ENCODE results near the gene ZFYVE16. TPM values are rescaled to one million over a fixed set of nuclear protein-coding genes. Genes with fewer than 3 reads are reported as not detected.
"Not testable (repeated sequence)": the region's sequence is repeated elsewhere in the genome, so short reads cannot be mapped to it uniquely, and the experiment has no call there.

Gene ZFYVE16
- total RNA-seq, 2 experiments from 2014 or later, result 8.0 to 10.3 TPM

- H3K27ac Mint-ChIP-seq; intact Hi-C loops (cut with micrococcal nuclease); DNase-seq; H3K27me3 Mint-ChIP-seq (ENCODE audit: low read depth); H3K4me3 Mint-ChIP-seq; H3K9me3 Mint-ChIP-seq; H3K4me1 Mint-ChIP-seq (ENCODE audit: low read depth): not testable (repeated sequence)
- CTCF ChIA-PET, result interaction anchor here (0.6 kb wide), 2 partner anchors 17 to 665 kb away, joined by 3 read pairs; no protein-coding TSS in a partner anchor
- H3K36me3 Mint-ChIP-seq (ENCODE audit: low read depth), result peaks cover 16% of the 10 kb centered on the region
Observed at GRCh38 chr5:80424365-80424764, 16.5 kb downstream of the ZFYVE16 start.

- no peak for DNase-seq
- H3K27ac Mint-ChIP-seq, result no peak overlapping the region
- no peak overlapping the region for H3K4me3 Mint-ChIP-seq
- CTCF ChIA-PET, result no interaction called here
- no peaks in the 10 kb centered on the region for H3K27me3 Mint-ChIP-seq (ENCODE audit: low read depth)
- H3K9me3 Mint-ChIP-seq, result peaks cover 1% of the 10 kb centered on the region
- intact Hi-C loops (cut with micrococcal nuclease), result no loop called here
- peaks cover 3% of the 10 kb centered on the region for H3K4me1 Mint-ChIP-seq (ENCODE audit: low read depth)
- H3K36me3 Mint-ChIP-seq (ENCODE audit: low read depth), result peaks cover 13% of the 10 kb centered on the region
Observed at GRCh38 chr5:80435476-80435875, 27.6 kb downstream of the ZFYVE16 start.

DNA sequence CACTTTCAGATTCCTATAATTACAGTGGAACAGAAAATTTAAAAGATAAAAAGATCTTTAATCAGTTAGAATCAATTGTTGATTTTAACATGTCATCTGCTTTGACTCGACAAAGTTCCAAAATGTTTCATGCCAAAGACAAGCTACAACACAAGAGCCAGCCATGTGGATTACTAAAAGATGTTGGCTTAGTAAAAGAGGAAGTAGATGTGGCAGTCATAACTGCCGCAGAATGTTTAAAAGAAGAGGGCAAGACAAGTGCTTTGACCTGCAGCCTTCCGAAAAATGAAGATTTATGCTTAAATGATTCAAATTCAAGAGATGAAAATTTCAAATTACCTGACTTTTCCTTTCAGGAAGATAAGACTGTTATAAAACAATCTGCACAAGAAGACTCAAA lies 29.5 kb downstream of the ZFYVE16 start:
- Mint-ChIP-seq H3K4me1 (ENCODE audit: low read depth) (peaks cover 3% of the 10 kb centered on the region), H3K27ac (no peak overlapping the region), H3K9me3 (no peaks in the 10 kb centered on the region), H3K27me3 (ENCODE audit: low read depth) (no peaks in the 10 kb centered on the region), H3K4me3 (no peak overlapping the region), H3K36me3 (ENCODE audit: low read depth) (peaks cover 14% of the 10 kb centered on the region)
- intact Hi-C loops (cut with micrococcal nuclease), result no loop called here
- DNase-seq, result no peak
- CTCF ChIA-PET, result no interaction called here

DNA sequence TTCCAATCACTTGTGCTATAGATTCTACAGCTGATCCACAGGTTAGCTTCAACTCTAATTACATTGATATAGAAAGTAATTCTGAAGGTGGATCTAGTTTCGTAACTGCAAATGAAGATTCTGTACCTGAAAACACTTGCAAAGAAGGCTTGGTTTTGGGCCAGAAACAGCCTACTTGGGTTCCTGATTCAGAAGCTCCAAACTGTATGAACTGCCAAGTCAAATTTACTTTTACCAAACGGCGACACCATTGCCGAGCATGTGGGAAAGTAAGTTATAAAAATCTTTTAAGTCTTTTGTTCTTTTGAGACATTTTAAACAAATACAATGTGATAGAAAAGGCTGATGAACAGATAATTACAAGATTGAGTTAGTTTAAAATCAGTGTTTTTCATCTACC lies 30.9 kb downstream of the ZFYVE16 start:
- CTCF ChIA-PET, result no interaction called here
- Mint-ChIP-seq H3K36me3 (ENCODE audit: low read depth) (peaks cover 14% of the 10 kb centered on the region), H3K9me3 (no peaks in the 10 kb centered on the region), H3K4me3 (no peak overlapping the region), H3K27ac (no peak overlapping the region), H3K27me3 (ENCODE audit: low read depth) (no peaks in the 10 kb centered on the region), H3K4me1 (ENCODE audit: low read depth) (peaks cover 3% of the 10 kb centered on the region)
- DNase-seq, result no peak
- intact Hi-C loops (cut with micrococcal nuclease), result no loop called here

- Mint-ChIP-seq H3K4me1 (ENCODE audit: low read depth) (peaks cover 3% of the 10 kb centered on the region), H3K4me3 (no peak overlapping the region), H3K9me3 (no peaks in the 10 kb centered on the region), H3K36me3 (ENCODE audit: low read depth) (peaks cover 14% of the 10 kb centered on the region), H3K27me3 (ENCODE audit: low read depth) (no peaks in the 10 kb centered on the region), H3K27ac (no peak overlapping the region)
- DNase-seq, result no peak
- CTCF ChIA-PET, result no interaction called here
- intact Hi-C loops (cut with micrococcal nuclease), result no loop called here
Observed at GRCh38 chr5:80439213-80439612, 31.3 kb downstream of the ZFYVE16 start.

- no peak for DNase-seq
- peaks cover 4% of the 10 kb centered on the region for H3K36me3 Mint-ChIP-seq (ENCODE audit: low read depth)
- intact Hi-C loops (cut with micrococcal nuclease), result no loop called here
- CTCF ChIA-PET, result no interaction called here
- no peaks in the 10 kb centered on the region for H3K27me3 Mint-ChIP-seq (ENCODE audit: low read depth)
- H3K9me3 Mint-ChIP-seq, result no peaks in the 10 kb centered on the region
- H3K27ac Mint-ChIP-seq, result no peak overlapping the region
- peaks cover 2% of the 10 kb centered on the region for H3K4me1 Mint-ChIP-seq (ENCODE audit: low read depth)
- H3K4me3 Mint-ChIP-seq, result no peak overlapping the region
Observed at GRCh38 chr5:80442742-80443141, 34.9 kb downstream of the ZFYVE16 start.

- intact Hi-C loops (cut with micrococcal nuclease), result no loop called here
- no peaks in the 10 kb centered on the region for H3K9me3 Mint-ChIP-seq
- H3K27me3 Mint-ChIP-seq (ENCODE audit: low read depth), result no peaks in the 10 kb centered on the region
- no peak overlapping the region for H3K27ac Mint-ChIP-seq
- no peak overlapping the region for H3K4me3 Mint-ChIP-seq
- CTCF ChIA-PET, result interaction anchor here (0.6 to 1.0 kb wide), 2 partner anchors 59 to 219 kb away, joined by 3 read pairs; no protein-coding TSS in a partner anchor
- peaks cover 23% of the 10 kb centered on the region for H3K36me3 Mint-ChIP-seq (ENCODE audit: low read depth)
- no peak for DNase-seq
- no peaks in the 10 kb centered on the region for H3K4me1 Mint-ChIP-seq (ENCODE audit: low read depth)
Observed at GRCh38 chr5:80453366-80453765, 45.5 kb downstream of the ZFYVE16 start.

DNA sequence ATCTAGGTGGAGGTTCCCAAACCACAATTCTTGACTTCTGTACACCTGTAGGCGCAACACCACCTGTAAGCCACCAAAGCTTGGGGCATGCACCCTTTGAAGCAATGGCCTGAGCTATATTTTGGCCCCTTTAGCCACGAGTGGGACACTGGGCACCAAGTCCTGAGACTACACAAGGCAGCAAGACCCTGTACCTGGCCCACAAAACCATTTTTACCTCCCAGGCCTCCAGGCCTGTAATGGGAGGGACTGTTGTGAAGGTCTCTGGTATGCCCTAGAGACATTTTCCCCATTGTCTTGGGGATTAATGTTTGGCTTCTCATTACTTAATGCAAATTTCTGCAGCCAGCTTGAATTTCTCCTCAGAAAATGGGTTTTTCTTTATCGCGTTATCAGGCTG lies 55.4 kb downstream of the ZFYVE16 start:
- Mint-ChIP-seq H3K27me3 (ENCODE audit: low read depth) (no peaks in the 10 kb centered on the region), H3K36me3 (ENCODE audit: low read depth) (peaks cover 54% of the 10 kb centered on the region)
- CTCF ChIA-PET, result no interaction called here

GRCh38 chr5:80466669-80467485 lies 59.0 kb downstream of the ZFYVE16 start:
- H3K27ac Mint-ChIP-seq, result no peak overlapping the region
- intact Hi-C loops (cut with micrococcal nuclease), result no loop called here
- H3K27me3 Mint-ChIP-seq (ENCODE audit: low read depth), result no peaks in the 10 kb centered on the region
- H3K4me3 Mint-ChIP-seq, result no peak overlapping the region
- peaks cover 28% of the 10 kb centered on the region for H3K9me3 Mint-ChIP-seq
- H3K36me3 Mint-ChIP-seq (ENCODE audit: low read depth), result peaks cover 53% of the 10 kb centered on the region
- H3K4me1 Mint-ChIP-seq (ENCODE audit: low read depth), result no peaks in the 10 kb centered on the region
- DNase-seq, result no peak
- CTCF ChIA-PET, result interaction anchor here (0.8 kb wide), 1 partner anchor 14 kb away, joined by 3 read pairs; no protein-coding TSS in a partner anchor

More for the DNA sequence above, 55.4 kb downstream of the ZFYVE16 start:
- Mint-ChIP-seq H3K27ac (no peak overlapping the region), H3K4me1 (ENCODE audit: low read depth) (no peaks in the 10 kb centered on the region), H3K4me3 (no peak overlapping the region), H3K9me3 (peaks cover 17% of the 10 kb centered on the region)
- no peak for DNase-seq
- intact Hi-C loops (cut with micrococcal nuclease), result no loop called here

GRCh38 chr5:80468131-80468530 lies 60.3 kb downstream of the ZFYVE16 start:
- Mint-ChIP-seq H3K4me3 (no peak overlapping the region), H3K27ac (no peak overlapping the region), H3K4me1 (ENCODE audit: low read depth) (no peaks in the 10 kb centered on the region), H3K36me3 (ENCODE audit: low read depth) (peaks cover 45% of the 10 kb centered on the region), H3K9me3 (peaks cover 21% of the 10 kb centered on the region), H3K27me3 (ENCODE audit: low read depth) (no peaks in the 10 kb centered on the region)
- CTCF ChIA-PET, result interaction anchor here (1.2 kb wide), 1 partner anchor 12 kb away, joined by 5 read pairs; no protein-coding TSS in a partner anchor
- DNase-seq, result no peak
- intact Hi-C loops (cut with micrococcal nuclease), result no loop called here

- H3K4me3 Mint-ChIP-seq; intact Hi-C loops (cut with micrococcal nuclease); DNase-seq; H3K27ac Mint-ChIP-seq; H3K27me3 Mint-ChIP-seq (ENCODE audit: low read depth); H3K4me1 Mint-ChIP-seq (ENCODE audit: low read depth): not testable (repeated sequence)
- CTCF ChIA-PET, result interaction anchor here (0.6 kb wide), 1 partner anchor 638 kb away, joined by 3 read pairs; no protein-coding TSS in a partner anchor
- peaks cover 11% of the 10 kb centered on the region for H3K9me3 Mint-ChIP-seq
- peaks cover 36% of the 10 kb centered on the region for H3K36me3 Mint-ChIP-seq (ENCODE audit: low read depth)
Observed at GRCh38 chr5:80470631-80471030, 62.8 kb downstream of the ZFYVE16 start.

DNA sequence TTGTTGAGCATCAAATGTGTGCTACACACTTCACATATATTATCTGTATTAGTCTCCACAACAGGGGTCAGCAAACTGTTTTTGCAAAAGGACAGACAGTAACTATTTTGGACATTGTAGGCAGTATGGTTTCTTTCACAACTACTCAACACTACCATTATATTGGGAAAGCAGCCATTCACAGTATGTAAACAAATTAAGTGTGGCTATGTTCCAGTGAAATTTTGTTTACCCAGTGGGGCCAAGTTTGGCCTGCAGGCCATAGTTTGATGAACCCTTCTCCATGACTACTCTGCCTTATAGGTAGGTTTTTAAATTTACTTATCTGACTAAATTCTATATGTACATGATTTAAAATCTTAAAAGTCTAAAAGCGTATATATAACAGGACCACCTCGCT lies 67.1 kb downstream of the ZFYVE16 start:
- CTCF ChIA-PET, result no interaction called here
- no peak for DNase-seq
- Mint-ChIP-seq H3K36me3 (ENCODE audit: low read depth) (peaks cover 24% of the 10 kb centered on the region), H3K27me3 (ENCODE audit: low read depth) (no peaks in the 10 kb centered on the region), H3K4me1 (ENCODE audit: low read depth) (peaks cover 2% of the 10 kb centered on the region), H3K4me3 (no peak overlapping the region), H3K27ac (no peak overlapping the region), H3K9me3 (peaks cover 7% of the 10 kb centered on the region)
- intact Hi-C loops (cut with micrococcal nuclease), result no loop called here

- H3K4me1 Mint-ChIP-seq (ENCODE audit: low read depth), result peaks cover under 1% of the 10 kb centered on the region
- H3K27me3 Mint-ChIP-seq (ENCODE audit: low read depth), result no peaks in the 10 kb centered on the region
- H3K4me3 Mint-ChIP-seq, result no peak overlapping the region
- intact Hi-C loops (cut with micrococcal nuclease), result loop anchor here (2.0 to 10.0 kb wide), 2 partner anchors 685 to 715 kb away; no protein-coding TSS in a partner anchor
- CTCF ChIA-PET, result interaction anchor here (0.6 to 1.3 kb wide), 7 partner anchors 12 to 208 kb away, joined by 3 to 5 read pairs (median 3); no protein-coding TSS in a partner anchor
- H3K27ac Mint-ChIP-seq, result no peak overlapping the region
- peaks cover 13% of the 10 kb centered on the region for H3K9me3 Mint-ChIP-seq
- H3K36me3 Mint-ChIP-seq (ENCODE audit: low read depth), result peaks cover 12% of the 10 kb centered on the region
- DNase-seq, result no peak
Observed at GRCh38 chr5:80479713-80480112, 71.8 kb downstream of the ZFYVE16 start.
